Suppressor macrophage treated with lipopolysaccharide for 4 hours (primary cell): ENCODE measurements around the gene ALDH4A1.
"Not testable (repeated sequence)": the region's sequence is repeated elsewhere in the genome, so short reads cannot be mapped to it uniquely, and the experiment has no call there.

ENCODE experiments used
- DNase-seq: peaks from one replicate; pipeline ENCODE4 v3.0.0-alpha.2; 2020

Gene ALDH4A1

GRCh38 chr1:18849261-18849711 lies 53.1 kb downstream of the ALDH4A1 start:
- no peak for DNase-seq

- DNase-seq, result not testable (repeated sequence)
These were observed 54.6 kb downstream of the ALDH4A1 start for GRCh38 chr1:18847723-18848122.

GRCh38 chr1:18840145-18840544 lies 62.2 kb downstream of the ALDH4A1 start:
- no peak for DNase-seq

- DNase-seq, result no peak
These were observed 65.7 kb downstream of the ALDH4A1 start for GRCh38 chr1:18836654-18837053.

GRCh38 chr1:18832319-18832718 lies 70.0 kb downstream of the ALDH4A1 start:
- not testable (repeated sequence) for DNase-seq

GRCh38 chr1:18831656-18832055 lies 70.7 kb downstream of the ALDH4A1 start:
- DNase-seq, result no peak

GRCh38 chr1:18830596-18830995 lies 71.8 kb downstream of the ALDH4A1 start:
- DNase-seq, result no peak

- DNase-seq, result no peak
These were observed 72.7 kb downstream of the ALDH4A1 start for GRCh38 chr1:18829671-18830070.

GRCh38 chr1:18828224-18828623 lies 74.1 kb downstream of the ALDH4A1 start:
- DNase-seq, result no peak

- no peak for DNase-seq
These were observed 78.9 kb downstream of the ALDH4A1 start for GRCh38 chr1:18823438-18823837.
